ENCODE results near the gene SULT1E1. TPM values are rescaled to one million over a fixed set of nuclear protein-coding genes. Genes with fewer than 3 reads are reported as not detected.

Gene SULT1E1
- total RNA-seq, 6 experiments from 2014 or later: 5.1 to 22.3 (median 6.6) TPM

DNA sequence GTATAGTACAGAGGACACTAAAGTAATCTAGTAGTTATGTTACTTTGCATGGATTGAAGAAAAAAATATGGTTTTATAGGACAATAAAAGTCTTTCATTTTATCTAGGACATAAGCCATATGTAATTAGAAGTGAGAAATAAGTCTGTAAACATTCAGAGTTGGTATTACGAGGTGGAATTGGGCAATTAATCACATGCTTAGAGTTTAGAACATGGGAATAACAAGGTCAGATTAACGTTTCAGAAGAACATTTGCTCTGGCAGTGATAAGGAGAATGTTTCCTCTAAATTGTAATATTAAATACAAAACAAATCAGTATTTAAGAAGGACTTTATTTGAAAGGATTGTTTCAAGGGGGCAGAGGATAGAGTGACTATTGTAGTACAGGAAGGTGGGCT is 15.6 kb upstream of the SULT1E1 start:
- peak overlapping the region in 1 of 3 donors; percentile 28 for H3K27ac ChIP-seq
- no peaks in the 10 kb centered on the region for H3K9me3 ChIP-seq
- peaks cover 0 to 17% (median 0%) of the 10 kb centered on the region in 4 donors for H3K4me1 ChIP-seq
- TF ChIP-seq POLR2A (IDR thresholded peaks at IDR 0.05) (no peak), CTCF (IDR thresholded peaks at IDR 0.05) (no peak)
- no peaks in the 10 kb centered on the region for H3K36me3 ChIP-seq
- H3K27me3 ChIP-seq: no peaks in the 10 kb centered on the region
- peak; percentile 43 to 78 (median 69) for ATAC-seq
- WGBS (ENCODE audit: insufficient coverage, low coverage, low lambda C conversion rate, missing lambda C conversion rate): 7% methylated on average over 2 of the region's 2 CpGs
- intact Hi-C loops (cut with DNase I): no loop called here
- H3K4me3 ChIP-seq: no peak overlapping the region
- no peak for DNase-seq

- DNase-seq: no peak
- ATAC-seq: no peak
- H3K9me3 ChIP-seq: no peaks in the 10 kb centered on the region
Measured at GRCh38 chr4:69874507-69874906, 14.6 kb upstream of the SULT1E1 start.

GRCh38 chr4:69861756-69862155 is 1.8 kb upstream of the SULT1E1 start:
- intact Hi-C loops (cut with DNase I): no loop called here
- no peak for TF ChIP-seq CTCF (IDR thresholded peaks at IDR 0.05)
- no peak for TF ChIP-seq POLR2A (IDR thresholded peaks at IDR 0.05)
- Histone ChIP-seq H3K4me3 (no peak overlapping the region), H3K27ac (no peak overlapping the region), H3K4me1 (peaks cover 0 to 45% (median 4%) of the 10 kb centered on the region in 4 donors), H3K9me3 (no peaks in the 10 kb centered on the region), H3K36me3 (no peaks in the 10 kb centered on the region), H3K27me3 (no peaks in the 10 kb centered on the region)
- DNase-seq (no peak), ATAC-seq (no peak)
- WGBS (ENCODE audit: insufficient coverage, low coverage, low lambda C conversion rate, missing lambda C conversion rate): 6% methylated on average over 1 of the region's 1 CpG

More at GRCh38 chr4:69874507-69874906, 14.6 kb upstream of the SULT1E1 start:
- Histone ChIP-seq H3K27me3 (no peaks in the 10 kb centered on the region), H3K4me3 (no peak overlapping the region), H3K4me1 (peaks cover 0 to 15% (median 0%) of the 10 kb centered on the region in 4 donors), H3K27ac (no peak overlapping the region), H3K36me3 (no peaks in the 10 kb centered on the region)
- TF ChIP-seq POLR2A (IDR thresholded peaks at IDR 0.05): no peak
- no peak for TF ChIP-seq CTCF (IDR thresholded peaks at IDR 0.05)
- intact Hi-C loops (cut with DNase I): no loop called here

DNA sequence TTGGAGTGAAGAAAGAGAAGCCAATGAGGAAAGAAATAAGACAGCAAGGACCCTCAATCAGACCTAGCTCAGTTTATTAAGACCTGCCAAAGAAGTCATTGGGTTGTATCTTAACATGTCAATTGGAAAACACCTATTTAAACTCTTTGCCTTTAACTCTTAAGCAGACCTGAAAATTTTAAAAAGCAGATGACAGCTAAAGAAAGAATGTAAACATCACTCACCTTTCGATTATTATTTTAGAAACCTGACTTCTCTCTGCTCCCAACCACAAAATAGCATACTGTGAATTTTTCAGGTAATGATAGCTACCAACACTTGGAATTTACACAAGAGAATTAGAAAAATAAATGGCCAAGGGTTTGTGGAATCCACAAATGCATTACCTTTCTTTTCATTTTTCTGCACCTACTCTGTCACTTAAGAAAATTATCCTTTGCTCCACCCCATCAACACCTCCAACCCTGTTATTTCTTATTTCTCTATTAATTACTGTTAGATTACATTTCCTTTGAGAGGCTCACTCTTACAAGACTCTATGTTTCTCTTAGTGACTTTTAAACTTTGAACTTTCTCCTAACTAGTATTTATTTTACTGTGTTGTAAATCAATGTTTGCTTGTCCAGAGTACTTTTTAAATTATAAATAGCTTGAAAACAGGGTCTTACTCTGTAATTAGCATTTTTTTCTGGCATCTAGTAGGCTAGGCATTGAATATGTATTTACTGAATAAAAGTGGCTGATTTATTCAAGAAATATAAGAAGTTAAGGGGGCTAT is 765 bp upstream of the SULT1E1 start:
- ATAC-seq (peak; percentile 71 to 83 (median 77)), DNase-seq (no peak)
- intact Hi-C loops (cut with DNase I): no loop called here
- TF ChIP-seq POLR2A (IDR thresholded peaks at IDR 0.05): no peak
- no peak for TF ChIP-seq CTCF (IDR thresholded peaks at IDR 0.05)
- H3K36me3 ChIP-seq: no peaks in the 10 kb centered on the region
- no peaks in the 10 kb centered on the region for H3K9me3 ChIP-seq
- 8% methylated on average over 1 of the region's 1 CpG for WGBS (ENCODE audit: insufficient coverage, low coverage, low lambda C conversion rate, missing lambda C conversion rate)
- peak overlapping the region in 2 of 3 donors; percentile 52 to 58 for H3K27ac ChIP-seq
- H3K4me1 ChIP-seq: peaks cover 0 to 45% (median 4%) of the 10 kb centered on the region in 4 donors
- no peaks in the 10 kb centered on the region for H3K27me3 ChIP-seq
- H3K4me3 ChIP-seq: peak overlapping the region in 2 of 3 donors; percentile 16 to 37

Data from right lobe of liver (tissue), 6 donors.